Endothelial cell of umbilical vein (primary cell): ENCODE measurements around the gene ATG10.

ENCODE experiments used
- CTCF ChIP-seq, 2 donors: IDR thresholded peaks; 1 replicate in 1 of 2; 2 replicates in 1 of 2; pipeline ENCODE4 v1.5.1; 2011; ENCODE audit warnings: low read length in 2 of 2, mild to moderate bottlenecking in 2 of 2, moderate library complexity in 2 of 2, control low read depth in 1 of 2, inconsistent platforms in 1 of 2, low read depth in 1 of 2; ENCODE audit not compliant: insufficient read depth in 1 of 2; ENCODE audit errors: extremely low read depth in 1 of 2
- POLR2A ChIP-seq: IDR thresholded peaks from 2 replicates; pipeline ENCODE4 v1.6.1; 2012; ENCODE audit warnings: low read depth, mild to moderate bottlenecking, control low read depth, low read length

DNA sequence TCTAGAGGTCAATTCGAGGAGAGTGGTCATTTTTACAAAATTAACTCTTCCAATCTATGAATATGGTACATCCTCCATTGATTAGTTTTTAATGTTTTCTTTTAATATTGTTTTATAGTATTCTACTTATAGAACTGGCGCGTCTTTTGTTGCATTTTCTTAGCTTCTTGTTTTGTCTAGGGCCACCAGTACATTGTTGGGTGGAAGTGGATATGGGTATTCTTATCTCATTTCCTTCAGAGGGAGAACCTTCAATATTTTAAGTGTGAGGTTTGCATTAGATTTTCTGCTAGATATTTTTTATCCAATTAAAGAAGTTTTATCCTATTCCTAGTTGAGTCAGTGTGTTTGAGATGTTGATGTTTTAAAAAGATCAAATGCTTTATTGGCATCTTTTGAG is 236.5 kb downstream of the ATG10 start:
- TF ChIP-seq CTCF (IDR thresholded peaks at IDR 0.05; ENCODE audit: extremely low read depth in 1 of 2, insufficient read depth in 1 of 2, low read depth in 1 of 2, low read length in 2 of 2), result no peak
- TF ChIP-seq POLR2A, result no peak
